ENCODE results near the gene LRFN5.

DNA sequence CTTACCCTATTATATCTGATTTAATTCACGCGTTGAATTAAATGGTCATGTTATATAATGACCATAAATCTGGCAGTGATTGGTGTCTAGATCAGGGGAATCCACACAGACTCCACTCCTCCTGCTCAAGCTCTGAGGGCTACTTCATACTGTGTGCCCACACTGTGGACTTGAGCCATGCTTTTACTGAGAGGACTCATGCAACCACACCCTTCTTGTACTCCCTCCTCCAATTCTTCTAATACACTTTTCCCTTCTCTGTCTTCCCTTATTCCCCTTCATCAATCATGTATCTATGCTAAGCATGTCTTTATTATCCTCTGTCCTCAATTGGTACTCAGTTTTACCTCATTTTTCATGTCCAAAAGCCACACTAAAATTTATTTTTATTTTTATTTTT is 37.7 kb upstream of the LRFN5 start:
- no peak for TF ChIP-seq EP300 (IDR thresholded peaks at IDR 0.05; ENCODE audit: borderline replicate concordance in 1 of 2, low read depth in 1 of 2, low read length in 1 of 2)
- TF ChIP-seq EZH2phosphoT487 (IDR thresholded peaks at IDR 0.05; ENCODE audit: borderline replicate concordance, low read depth), result no peak
- TF ChIP-seq, protein P1, sequence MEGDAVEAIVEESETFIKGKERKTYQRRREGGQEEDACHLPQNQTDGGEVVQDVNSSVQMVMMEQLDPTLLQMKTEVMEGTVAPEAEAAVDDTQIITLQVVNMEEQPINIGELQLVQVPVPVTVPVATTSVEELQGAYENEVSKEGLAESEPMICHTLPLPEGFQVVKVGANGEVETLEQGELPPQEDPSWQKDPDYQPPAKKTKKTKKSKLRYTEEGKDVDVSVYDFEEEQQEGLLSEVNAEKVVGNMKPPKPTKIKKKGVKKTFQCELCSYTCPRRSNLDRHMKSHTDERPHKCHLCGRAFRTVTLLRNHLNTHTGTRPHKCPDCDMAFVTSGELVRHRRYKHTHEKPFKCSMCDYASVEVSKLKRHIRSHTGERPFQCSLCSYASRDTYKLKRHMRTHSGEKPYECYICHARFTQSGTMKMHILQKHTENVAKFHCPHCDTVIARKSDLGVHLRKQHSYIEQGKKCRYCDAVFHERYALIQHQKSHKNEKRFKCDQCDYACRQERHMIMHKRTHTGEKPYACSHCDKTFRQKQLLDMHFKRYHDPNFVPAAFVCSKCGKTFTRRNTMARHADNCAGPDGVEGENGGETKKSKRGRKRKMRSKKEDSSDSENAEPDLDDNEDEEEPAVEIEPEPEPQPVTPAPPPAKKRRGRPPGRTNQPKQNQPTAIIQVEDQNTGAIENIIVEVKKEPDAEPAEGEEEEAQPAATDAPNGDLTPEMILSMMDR (IDR thresholded peaks at IDR 0.05), result no peak

Measured in SK-N-SH (cell line).